Transverse colon (tissue), 4 donors: ENCODE measurements around the gene LGALS9.

Source experiments
- EP300 ChIP-seq: sonication (generic); formaldehyde crosslinking; IDR thresholded peaks from one replicate; pipeline ENCODE4 v1.6.1; 2017; ENCODE audit warnings: antibody characterized with exemption, low read depth
- POLR2A ChIP-seq: fragments of 450-650 bp; IDR thresholded peaks from one replicate; pipeline ENCODE4 v1.6.1; 2016; ENCODE audit warnings: antibody characterized with exemption, mild to moderate bottlenecking, moderate library complexity
- POLR2AphosphoS5 ChIP-seq, 3 donors: sonication (generic); formaldehyde crosslinking; IDR thresholded peaks; one replicate each; pipeline ENCODE4 v1.6.1; 2016; ENCODE audit warnings: antibody characterized with exemption in 3 of 3
- TF ChIP-seq, protein P1 (sequence below), 5 experiments: fragments of 200-600 bp in 3 of 5; fragments of 450-650 bp in 2 of 5; sonication (generic) in 3 of 5; IDR thresholded peaks; 1 replicate in 2 of 5; 2 replicates in 3 of 5; pipeline ENCODE4 v1.5.1; 2016 to 2017; ENCODE audit warnings: antibody characterized with exemption in 5 of 5, inconsistent platforms in 3 of 5, mild to moderate bottlenecking in 2 of 5, moderate library complexity in 1 of 5

DNA sequence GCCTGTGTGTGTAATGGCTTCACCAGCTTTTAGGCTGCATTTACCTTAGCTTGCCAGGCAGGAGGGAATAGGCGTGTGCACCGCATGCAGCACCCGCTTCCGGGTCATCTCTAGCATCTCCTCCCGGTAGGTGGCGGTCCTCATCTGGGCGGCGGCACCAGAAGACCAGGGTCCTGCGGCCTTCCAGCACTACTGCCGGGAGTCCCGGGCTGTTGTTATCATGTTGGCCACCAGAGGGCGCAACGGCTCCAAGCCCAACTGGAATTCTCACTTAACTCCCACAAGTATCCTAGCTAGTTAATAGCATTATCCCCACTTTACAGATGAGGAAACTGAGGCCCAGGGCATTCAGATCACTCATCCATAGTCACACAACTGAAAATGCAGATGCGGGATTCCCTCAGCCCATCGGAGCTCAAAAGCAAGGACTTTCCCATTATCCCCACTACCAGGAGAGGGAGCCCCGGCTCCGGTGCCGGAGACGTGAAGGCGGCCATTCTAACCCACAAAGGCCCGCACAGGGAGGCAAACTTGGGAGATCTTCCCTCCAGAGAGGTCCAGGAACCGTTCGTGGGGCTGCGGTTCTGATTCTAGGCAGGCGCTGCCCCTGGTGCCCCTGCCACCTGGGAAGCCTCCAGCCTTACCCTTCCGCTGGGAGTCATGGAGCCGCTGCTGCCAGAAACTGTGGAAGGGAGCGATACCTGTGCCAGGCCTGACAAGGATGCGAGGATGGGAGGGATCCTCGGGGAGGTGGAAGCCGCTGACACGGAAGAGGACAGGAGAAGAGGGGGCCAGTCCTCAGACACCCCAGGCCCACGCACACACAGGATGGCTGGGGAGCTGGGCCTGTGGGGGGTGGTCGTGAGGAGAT lies 23.9 kb downstream of the LGALS9 start:
- no peak for TF ChIP-seq POLR2A
- TF ChIP-seq POLR2AphosphoS5 (IDR thresholded peaks at IDR 0.05) = no peak
- TF ChIP-seq, protein P1, sequence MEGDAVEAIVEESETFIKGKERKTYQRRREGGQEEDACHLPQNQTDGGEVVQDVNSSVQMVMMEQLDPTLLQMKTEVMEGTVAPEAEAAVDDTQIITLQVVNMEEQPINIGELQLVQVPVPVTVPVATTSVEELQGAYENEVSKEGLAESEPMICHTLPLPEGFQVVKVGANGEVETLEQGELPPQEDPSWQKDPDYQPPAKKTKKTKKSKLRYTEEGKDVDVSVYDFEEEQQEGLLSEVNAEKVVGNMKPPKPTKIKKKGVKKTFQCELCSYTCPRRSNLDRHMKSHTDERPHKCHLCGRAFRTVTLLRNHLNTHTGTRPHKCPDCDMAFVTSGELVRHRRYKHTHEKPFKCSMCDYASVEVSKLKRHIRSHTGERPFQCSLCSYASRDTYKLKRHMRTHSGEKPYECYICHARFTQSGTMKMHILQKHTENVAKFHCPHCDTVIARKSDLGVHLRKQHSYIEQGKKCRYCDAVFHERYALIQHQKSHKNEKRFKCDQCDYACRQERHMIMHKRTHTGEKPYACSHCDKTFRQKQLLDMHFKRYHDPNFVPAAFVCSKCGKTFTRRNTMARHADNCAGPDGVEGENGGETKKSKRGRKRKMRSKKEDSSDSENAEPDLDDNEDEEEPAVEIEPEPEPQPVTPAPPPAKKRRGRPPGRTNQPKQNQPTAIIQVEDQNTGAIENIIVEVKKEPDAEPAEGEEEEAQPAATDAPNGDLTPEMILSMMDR (IDR thresholded peaks at IDR 0.05) = peak; percentile 90 to 97 (median 94)
- no peak for TF ChIP-seq EP300
